C4-2B (cell line): ENCODE data around the gene ATP5PO.

Source experiments
- H3K27ac ChIP-seq: fragments of 450-650 bp; 2 replicates; pipeline ENCODE4 v1.5.1; 2017
- CTCF ChIP-seq: fragments of 450-650 bp; conservative IDR thresholded peaks from 2 replicates; pipeline ENCODE4 v1.5.1; 2017; ENCODE audit warnings: mild to moderate bottlenecking
- ZFX ChIP-seq: fragments of 450-650 bp; IDR thresholded peaks from 2 replicates; pipeline ENCODE4 v1.6.1; 2017

Gene ATP5PO

GRCh38 chr21:33915368-33916199, at the start of gene ATP5PO:
Gene ATP5PO (minus strand): TSS chr21:33915804. CDS start chr21:33915763, 41 bp downstream.
- peak within 1 kb of the TSS; percentile 96 for H3K27ac ChIP-seq
- TF ChIP-seq ZFX (no peak), CTCF (no peak)

GRCh38 chr21:33964706-33965325, 49.2 kb upstream of the ATP5PO start:
- no peak for TF ChIP-seq CTCF
- no peak for TF ChIP-seq ZFX
- no peak overlapping the region for H3K27ac ChIP-seq

- TF ChIP-seq ZFX (no peak), CTCF (no peak)
- H3K27ac ChIP-seq: no peak overlapping the region
Measured at GRCh38 chr21:33963848-33964555, 48.4 kb upstream of the ATP5PO start.

- no peak for TF ChIP-seq ZFX
- TF ChIP-seq CTCF: no peak
- no peak overlapping the region for H3K27ac ChIP-seq
Measured at GRCh38 chr21:33962290-33962689, 46.7 kb upstream of the ATP5PO start.

GRCh38 chr21:33961061-33961460, 45.5 kb upstream of the ATP5PO start:
- TF ChIP-seq CTCF: no peak
- TF ChIP-seq ZFX: no peak

GRCh38 chr21:33959680-33960079, 44.1 kb upstream of the ATP5PO start:
- TF ChIP-seq ZFX (no peak), CTCF (no peak)
- H3K27ac ChIP-seq: no peak overlapping the region

More at GRCh38 chr21:33961061-33961460, 45.5 kb upstream of the ATP5PO start:
- no peak overlapping the region for H3K27ac ChIP-seq

- H3K27ac ChIP-seq: no peak overlapping the region
Measured at GRCh38 chr21:33954395-33954794, 38.8 kb upstream of the ATP5PO start.

More at GRCh38 chr21:33954395-33954794, 38.8 kb upstream of the ATP5PO start:
- no peak for TF ChIP-seq ZFX
- TF ChIP-seq CTCF: no peak
